Muscle of leg (tissue), 9 donors: ENCODE measurements around the gene RNF38. TPM values are rescaled to one million over a fixed set of nuclear protein-coding genes. Genes with fewer than 3 reads are reported as not detected.

Source experiments
- polyA plus RNA-seq, 8 donors: library from polyadenylated mRNA; unstranded; fragments of 120-200 nt; gene quantifications; one replicate each; pipeline versions ENCODE4 v1.2.1 to v1.2.3, GENCODE V29; 2013; ENCODE audit warnings: inconsistent platforms in 1 of 8, low replicate concordance in 1 of 8; ENCODE audit not compliant: insufficient read length in 8 of 8, insufficient read depth in 1 of 8
- total RNA-seq: library from RNA; stranded (reverse); fragments of 120-200 nt; gene quantifications from one replicate; pipeline ENCODE4 v1.2.4, GENCODE V29; 2013

Gene RNF38
- total and polyA plus RNA-seq, 9 donors = 12.1 to 25.5 (median 22.5) TPM

Other genes starting within 250 kb of the RNF38 start
- gene CCIN, start 230.9 kb downstream of the RNF38 start, total RNA-seq = 0.62 TPM
- gene CCIN, start 230.9 kb downstream of the RNF38 start, polyA plus RNA-seq = 1 to 10 TPM in 4 of 8 donors, under 1 TPM in 4; 0.45 to 1.5 (median 0.94) TPM
- gene CLTA, start 209.3 kb downstream of the RNF38 start, total RNA-seq = 130 TPM
- gene CLTA, start 209.3 kb downstream of the RNF38 start, polyA plus RNA-seq = 100 to 1,000 TPM; 112 to 156 (median 132) TPM
- 13.9 TPM for gene GNE, start 141.8 kb downstream of the RNF38 start, total RNA-seq
- 10 to 100 TPM; 10.4 to 17.8 (median 14.5) TPM for gene GNE, start 141.8 kb downstream of the RNF38 start, polyA plus RNA-seq
- 8.9 TPM for gene MELK, start 172.6 kb upstream of the RNF38 start, total RNA-seq
- gene MELK, start 172.6 kb upstream of the RNF38 start, polyA plus RNA-seq = 10 to 100 TPM in 7 of 8 donors, 1 to 10 TPM in 1; 8.9 to 16.8 (median 11.8) TPM